Activated T-helper 17 cell treated with anti-CD3 and anti-CD28 coated beads, Interleukin-2, amount 50 U/mL, for 72 hours (primary cell): ENCODE measurements around the gene POLR3F. TPM values are rescaled to one million over a fixed set of nuclear protein-coding genes. Genes with fewer than 3 reads are reported as not detected.
A peak's percentile ranks its signal among the peaks of the same experiment; 100 is the strongest.
"Not testable (repeated sequence)": the region's sequence is repeated elsewhere in the genome, so short reads cannot be mapped to it uniquely, and the experiment has no call there.

ENCODE experiments used
- ATAC-seq: fragments of 150-1000 bp; cut with Tn5 transposase; replicated peaks from 2 replicates; pipeline ENCODE4 v1.10.0; 2021; ENCODE audit warnings: mild to moderate bottlenecking, moderate library complexity
- H3K27ac Mint-ChIP-seq: one replicate; pipeline ENCODE4 v1.8.0; 2022; ENCODE audit warnings: mixed read lengths
- H3K27me3 Mint-ChIP-seq: one replicate; pipeline ENCODE4 v1.8.0; 2022; ENCODE audit warnings: mixed read lengths
- H3K36me3 Mint-ChIP-seq: one replicate; pipeline ENCODE4 v1.8.0; 2022; ENCODE audit warnings: low read depth, mild to moderate bottlenecking, mixed read lengths
- H3K4me1 Mint-ChIP-seq: one replicate; pipeline ENCODE4 v1.8.0; 2022; ENCODE audit warnings: mixed read lengths
- H3K4me3 Mint-ChIP-seq: one replicate; pipeline ENCODE4 v1.8.0; 2022; ENCODE audit warnings: mild to moderate bottlenecking, mixed read lengths
- H3K9me3 Mint-ChIP-seq: one replicate; pipeline ENCODE4 v1.8.0; 2022; ENCODE audit warnings: mixed read lengths
- total RNA-seq, 2 donors: library from RNA; stranded (reverse); gene quantifications; one replicate each; pipeline ENCODE4 v1.2.3, GENCODE V29; 2022

Gene POLR3F
- total RNA-seq, 2 donors from 2014 or later, result 5.8 to 9.5 TPM

- no peak overlapping the region for H3K4me3 Mint-ChIP-seq
- no peaks in the 10 kb centered on the region for H3K9me3 Mint-ChIP-seq
- H3K4me1 Mint-ChIP-seq, result peaks cover 4% of the 10 kb centered on the region
- ATAC-seq, result no peak
- no peaks in the 10 kb centered on the region for H3K36me3 Mint-ChIP-seq
- H3K27ac Mint-ChIP-seq, result no peak overlapping the region
- no peaks in the 10 kb centered on the region for H3K27me3 Mint-ChIP-seq
These were observed 55.9 kb downstream of the POLR3F start for GRCh38 chr20:18523066-18523465.

GRCh38 chr20:18524646-18525045 is 57.5 kb downstream of the POLR3F start:
- H3K9me3 Mint-ChIP-seq, result no peaks in the 10 kb centered on the region
- ATAC-seq, result no peak

GRCh38 chr20:18526761-18527160 is 59.6 kb downstream of the POLR3F start:
- H3K4me3 Mint-ChIP-seq, H3K27me3 Mint-ChIP-seq, H3K27ac Mint-ChIP-seq, H3K9me3 Mint-ChIP-seq, ATAC-seq, H3K4me1 Mint-ChIP-seq: not testable (repeated sequence)
- peaks cover 16% of the 10 kb centered on the region for H3K36me3 Mint-ChIP-seq

More at GRCh38 chr20:18524646-18525045, 57.5 kb downstream of the POLR3F start:
- Mint-ChIP-seq H3K27ac (no peak overlapping the region), H3K4me3 (no peak overlapping the region), H3K36me3 (no peaks in the 10 kb centered on the region), H3K4me1 (peaks cover 4% of the 10 kb centered on the region), H3K27me3 (no peaks in the 10 kb centered on the region)

GRCh38 chr20:18527339-18527738 is 60.1 kb downstream of the POLR3F start:
- peaks cover 22% of the 10 kb centered on the region for H3K36me3 Mint-ChIP-seq

GRCh38 chr20:18527836-18528235 is 60.6 kb downstream of the POLR3F start:
- no peak for ATAC-seq
- peaks cover 4% of the 10 kb centered on the region for H3K4me1 Mint-ChIP-seq
- no peak overlapping the region for H3K27ac Mint-ChIP-seq
- H3K4me3 Mint-ChIP-seq, result no peak overlapping the region
- no peaks in the 10 kb centered on the region for H3K27me3 Mint-ChIP-seq
- peaks cover 27% of the 10 kb centered on the region for H3K36me3 Mint-ChIP-seq
- no peaks in the 10 kb centered on the region for H3K9me3 Mint-ChIP-seq

More at GRCh38 chr20:18527339-18527738, 60.1 kb downstream of the POLR3F start:
- Mint-ChIP-seq H3K27ac (no peak overlapping the region), H3K9me3 (no peaks in the 10 kb centered on the region), H3K27me3 (no peaks in the 10 kb centered on the region), H3K4me3 (no peak overlapping the region), H3K4me1 (peaks cover 4% of the 10 kb centered on the region)
- ATAC-seq, result no peak

- H3K27ac Mint-ChIP-seq, result peak overlapping the region; percentile 6
- peaks cover 39% of the 10 kb centered on the region for H3K36me3 Mint-ChIP-seq
- no peak for ATAC-seq
- H3K27me3 Mint-ChIP-seq, result no peaks in the 10 kb centered on the region
- H3K4me1 Mint-ChIP-seq, result peaks cover 4% of the 10 kb centered on the region
- no peak overlapping the region for H3K4me3 Mint-ChIP-seq
- no peaks in the 10 kb centered on the region for H3K9me3 Mint-ChIP-seq
These were observed 61.9 kb downstream of the POLR3F start for GRCh38 chr20:18529041-18529440.

- no peak for ATAC-seq
- Mint-ChIP-seq H3K4me3 (no peak overlapping the region), H3K27ac (no peak overlapping the region), H3K36me3 (peaks cover 75% of the 10 kb centered on the region), H3K27me3 (no peaks in the 10 kb centered on the region), H3K4me1 (no peaks in the 10 kb centered on the region), H3K9me3 (no peaks in the 10 kb centered on the region)
These were observed 65.4 kb downstream of the POLR3F start for GRCh38 chr20:18532626-18533025.

- Mint-ChIP-seq H3K36me3 (peaks cover 84% of the 10 kb centered on the region), H3K27ac (no peak overlapping the region), H3K27me3 (no peaks in the 10 kb centered on the region), H3K9me3 (no peaks in the 10 kb centered on the region), H3K4me1 (no peaks in the 10 kb centered on the region), H3K4me3 (no peak overlapping the region)
- ATAC-seq, result no peak
These were observed 66.3 kb downstream of the POLR3F start for GRCh38 chr20:18533491-18533890.

GRCh38 chr20:18533978-18534644 is 66.9 kb downstream of the POLR3F start:
- no peak overlapping the region for H3K4me3 Mint-ChIP-seq
- ATAC-seq, result no peak
- peaks cover 90% of the 10 kb centered on the region for H3K36me3 Mint-ChIP-seq
- no peaks in the 10 kb centered on the region for H3K27me3 Mint-ChIP-seq
- H3K9me3 Mint-ChIP-seq, result no peaks in the 10 kb centered on the region
- H3K4me1 Mint-ChIP-seq, result no peaks in the 10 kb centered on the region
- H3K27ac Mint-ChIP-seq, result no peak overlapping the region

Other genes with a start within 250 kb of the POLR3F start
- 1 to 10 TPM; 6.4 to 8.4 TPM for gene ZNF133, start 178.9 kb upstream of the POLR3F start, total RNA-seq
- 1 to 10 TPM; 2.1 to 3.2 TPM for gene DZANK1, start 360 bp upstream of the POLR3F start, total RNA-seq
- 10 to 100 TPM; 12.5 to 18.3 TPM for gene RBBP9, start 29.8 kb downstream of the POLR3F start, total RNA-seq
- 100 to 1,000 TPM in 1 of 2 donors, 10 to 100 TPM in 1; 97.7 to 105 TPM for gene SEC23B, start 40.5 kb downstream of the POLR3F start, total RNA-seq
- gene SMIM26, start 100.0 kb downstream of the POLR3F start, total RNA-seq, result 10 to 100 TPM; 55.5 to 67.9 TPM
- 10 to 100 TPM; 34.9 to 45.8 TPM for gene DTD1, start 120.7 kb downstream of the POLR3F start, total RNA-seq